HG03457 (cell line): Measurements from ENCODE around the gene PRKX.
"Not testable (repeated sequence)": the region's sequence is repeated elsewhere in the genome, so short reads cannot be mapped to it uniquely, and the experiment has no call there.

ENCODE experiments used
- ATAC-seq: cut with Tn5 transposase; IDR thresholded peaks from one replicate; pipeline ENCODE4 v1.9.1; 2021; ENCODE audit warnings: moderate number of reproducible peaks; ENCODE audit not compliant: unreplicated experiment

PRKX gene

DNA sequence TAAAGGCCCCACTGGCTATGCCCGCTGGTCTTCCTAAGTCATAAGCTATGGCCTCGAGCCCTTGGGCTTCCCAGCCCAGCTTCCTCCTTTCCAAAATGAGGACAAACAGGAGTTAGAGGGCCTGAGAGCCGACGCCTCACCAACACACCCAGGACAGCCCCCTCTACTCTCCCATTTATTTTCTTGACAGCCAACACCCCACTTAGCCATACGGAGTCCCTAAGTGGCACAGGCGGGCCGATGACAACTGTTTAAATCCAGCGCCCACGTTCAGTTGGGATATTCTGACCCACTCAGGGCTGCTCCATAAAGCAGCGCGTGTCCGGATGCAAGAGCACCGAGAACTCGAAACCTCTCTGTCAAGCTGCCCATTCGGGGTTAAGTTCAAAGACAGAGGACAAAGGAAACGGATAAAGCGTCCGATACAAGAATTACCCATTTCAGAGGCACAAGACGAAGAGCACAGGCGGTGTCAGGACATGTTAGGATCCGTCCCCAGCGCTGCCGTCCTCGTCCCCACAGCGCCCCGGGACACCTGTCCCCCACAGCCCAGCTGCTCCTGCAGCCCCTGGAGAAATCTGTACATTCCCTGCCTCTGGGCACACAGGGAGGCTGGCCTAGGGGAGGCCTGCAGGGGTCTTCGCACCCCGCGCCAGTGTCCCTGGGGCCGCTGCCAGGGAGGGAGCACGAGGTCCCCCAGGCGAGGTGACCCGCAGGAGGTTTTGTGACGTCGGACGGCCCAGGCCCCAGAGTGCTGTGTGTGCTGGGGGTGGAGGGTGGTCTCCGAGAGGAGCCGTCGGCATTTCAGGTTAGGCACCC is 1.2 kb downstream of the PRKX start:
- no peak for ATAC-seq

DNA sequence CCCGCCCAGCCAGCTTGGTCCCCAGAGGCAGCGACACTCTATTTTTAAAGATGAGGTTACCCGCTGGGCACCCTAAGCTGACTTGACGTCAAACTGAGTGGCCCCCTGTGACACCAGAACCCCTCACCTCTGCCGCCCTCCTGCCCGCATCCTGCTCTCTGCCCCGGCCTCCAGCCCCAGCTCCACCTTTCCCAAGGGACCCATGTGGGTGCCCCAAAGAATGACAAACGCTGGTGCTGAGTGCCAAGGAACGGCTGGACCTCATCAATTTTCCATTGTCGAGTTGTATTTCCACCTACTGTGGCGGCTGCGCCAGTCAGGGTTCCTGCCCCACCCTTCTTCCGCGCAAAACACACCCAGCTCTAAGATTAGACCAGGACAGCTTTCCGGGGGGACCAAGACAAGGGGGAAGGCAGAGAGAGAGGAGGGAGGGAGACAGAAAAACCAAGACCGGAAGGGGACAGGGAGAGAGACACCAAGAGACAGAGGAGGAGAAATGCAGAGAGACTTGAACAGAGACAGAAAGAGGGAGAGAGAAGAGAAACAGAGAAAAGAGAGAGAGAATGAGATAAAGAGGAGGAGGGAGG is 2.0 kb downstream of the PRKX start:
- no peak for ATAC-seq

- ATAC-seq: not testable (repeated sequence)
Measured at GRCh38 chrX:3707673-3708274, 5.7 kb downstream of the PRKX start.

- ATAC-seq: no peak
Measured at GRCh38 chrX:3706481-3706880, 7.0 kb downstream of the PRKX start.

DNA sequence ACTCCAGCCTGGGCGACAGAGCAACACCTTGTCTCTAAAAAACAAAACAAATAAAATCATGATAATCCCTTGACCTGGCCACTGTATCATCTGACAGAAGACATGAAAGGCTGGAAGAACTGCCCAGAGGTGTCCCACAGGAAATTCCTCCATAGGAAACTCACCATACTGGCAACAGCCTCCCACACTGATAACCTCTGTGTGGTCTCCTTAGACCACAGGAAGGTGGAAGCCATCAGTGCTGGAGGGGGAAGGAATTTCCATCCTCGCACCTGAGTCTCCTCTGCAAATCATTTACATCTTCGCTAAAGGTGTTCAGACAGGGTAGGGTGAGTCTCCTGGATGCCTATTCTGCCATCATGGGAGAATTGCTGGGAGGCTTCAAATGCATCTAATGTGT is 10.2 kb downstream of the PRKX start:
- ATAC-seq: not testable (repeated sequence)

DNA sequence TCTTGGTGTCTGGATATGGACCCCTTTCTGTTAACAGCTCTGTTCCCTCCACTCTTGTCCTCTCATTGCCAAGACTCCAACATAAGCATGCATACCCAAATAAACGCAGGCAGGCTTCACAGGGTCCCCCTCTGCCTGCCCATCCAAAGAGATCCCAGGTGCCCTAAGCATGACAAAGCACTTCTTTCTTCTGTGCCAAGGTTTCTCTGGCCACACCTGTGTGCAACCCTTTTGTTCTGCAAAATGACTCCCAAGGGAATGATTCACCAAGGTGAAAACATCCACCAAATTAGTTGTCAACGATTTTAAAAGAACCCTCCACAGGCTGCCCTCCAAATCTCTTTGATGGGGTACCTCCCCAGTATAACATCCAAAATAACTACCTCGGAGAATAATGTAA is 11.4 kb downstream of the PRKX start:
- ATAC-seq: not testable (repeated sequence)

DNA sequence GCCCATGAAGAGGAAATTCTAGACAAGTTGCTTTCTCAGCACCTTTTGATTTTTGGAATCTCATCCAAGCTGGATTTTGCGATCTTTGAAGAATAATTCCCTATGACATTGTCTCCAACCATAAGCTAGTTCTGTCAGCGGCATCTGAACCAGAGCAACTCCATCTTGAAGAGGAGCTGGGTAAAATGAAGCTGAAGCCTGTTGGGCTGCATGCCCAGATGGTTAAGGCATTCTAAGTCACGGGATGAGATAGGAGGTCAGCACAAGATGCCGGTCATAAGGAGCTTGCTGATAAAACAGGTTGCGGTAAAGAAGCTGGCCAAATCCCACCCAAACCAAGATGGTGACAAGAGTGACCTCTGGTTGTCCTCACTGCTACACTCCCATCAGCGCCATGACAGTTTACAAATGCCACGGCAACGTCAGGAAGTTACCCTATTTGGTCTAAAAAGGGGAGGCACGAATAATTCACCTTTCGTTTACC is 12.0 kb downstream of the PRKX start:
- ATAC-seq: not testable (repeated sequence)

- no peak for ATAC-seq
Measured at GRCh38 chrX:3699821-3700381, 13.5 kb downstream of the PRKX start.

DNA sequence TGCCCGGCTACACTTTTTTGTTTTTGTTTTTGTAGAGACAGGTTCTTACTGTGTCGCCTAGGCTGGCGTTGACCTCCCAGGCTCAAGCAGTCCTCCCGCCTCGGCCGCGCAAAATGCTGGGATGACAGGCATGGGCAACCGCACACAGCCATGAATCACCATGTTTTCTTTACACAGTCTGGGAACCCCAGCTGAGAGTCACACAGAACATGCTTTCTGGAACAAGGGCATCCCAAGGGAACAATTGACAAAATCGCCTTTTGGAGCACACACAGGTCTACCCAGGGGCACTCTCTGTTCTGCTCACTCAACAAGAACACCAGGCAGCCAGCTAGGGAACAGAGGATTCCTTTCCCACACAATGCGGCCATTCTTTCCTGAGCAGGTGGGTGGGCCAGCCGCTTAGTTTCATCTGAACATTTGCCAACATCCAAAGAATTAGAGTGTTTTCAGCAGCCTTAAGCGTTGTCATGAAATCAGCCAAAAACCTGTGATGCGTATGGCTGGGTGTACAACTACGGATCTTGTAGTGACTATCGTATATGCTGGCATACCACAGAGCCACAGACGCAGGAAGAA is 15.7 kb downstream of the PRKX start:
- no peak for ATAC-seq

DNA sequence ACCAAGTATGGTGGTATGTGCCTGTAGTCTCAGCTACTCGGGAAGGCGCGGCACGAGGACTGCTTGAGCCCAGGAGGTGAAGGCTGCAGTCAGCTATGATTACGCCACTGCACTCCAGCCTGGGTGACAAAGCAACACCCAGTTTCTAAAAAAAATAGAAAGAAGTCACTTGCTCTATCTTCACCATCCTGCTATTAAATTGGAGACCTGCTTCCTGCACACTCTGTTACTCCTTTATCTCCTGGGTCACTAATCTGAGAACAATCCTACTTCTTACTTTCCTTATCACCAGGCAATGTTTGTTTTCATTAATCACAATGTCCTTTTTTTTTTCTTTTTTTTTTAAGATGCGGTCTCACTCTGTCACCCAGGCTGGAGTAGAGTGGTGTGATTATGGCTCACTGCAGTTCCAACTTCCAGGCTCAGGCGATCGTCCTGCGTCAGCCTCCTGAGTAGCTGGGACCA is 16.2 kb downstream of the PRKX start:
- no peak for ATAC-seq

GRCh38 chrX:3695536-3695935 is 17.9 kb downstream of the PRKX start:
- no peak for ATAC-seq

DNA sequence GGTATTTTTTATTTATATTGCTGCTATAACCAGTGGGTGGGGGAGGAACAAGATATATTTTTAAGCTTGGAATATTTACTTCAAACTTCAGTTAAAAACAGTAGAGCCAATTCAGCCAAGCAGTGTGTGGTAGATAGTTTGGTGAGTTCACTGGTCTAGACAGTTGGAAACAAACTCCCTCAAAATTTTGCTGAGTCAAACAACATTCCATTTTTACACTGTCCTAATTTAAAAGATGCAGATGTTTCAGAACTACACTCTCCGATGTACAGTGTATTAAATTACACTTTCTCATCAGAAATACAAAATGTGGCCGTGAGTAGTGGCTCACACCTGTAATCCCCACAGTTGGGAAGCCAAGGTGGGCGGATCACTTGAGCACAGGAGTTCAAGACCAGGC is 23.3 kb downstream of the PRKX start:
- ATAC-seq: no peak

- ATAC-seq: not testable (repeated sequence)
Measured at GRCh38 chrX:3683236-3683635, 30.2 kb downstream of the PRKX start.

- ATAC-seq: no peak
Measured at GRCh38 chrX:3680459-3680858, 33.0 kb downstream of the PRKX start.

DNA sequence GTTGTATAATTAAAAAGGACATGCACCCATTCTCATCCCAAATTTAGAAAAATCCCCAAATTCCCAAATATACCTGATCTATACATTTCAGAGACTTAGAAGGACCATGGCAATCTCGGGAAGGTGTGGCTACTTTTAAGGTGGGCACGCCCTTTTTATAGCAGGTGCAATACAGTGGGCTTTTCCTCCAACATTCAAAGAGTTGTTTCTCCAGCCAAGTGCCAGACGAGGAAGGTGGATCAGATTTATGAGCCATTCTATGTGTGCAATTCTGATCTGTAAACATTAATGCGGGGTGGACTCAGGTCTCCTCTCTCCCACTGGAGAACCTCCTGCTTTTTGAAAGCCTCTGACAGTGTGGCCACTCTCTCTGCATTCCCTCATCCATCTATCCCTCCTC is 33.8 kb downstream of the PRKX start:
- ATAC-seq: no peak

- ATAC-seq: no peak
Measured at GRCh38 chrX:3678328-3678727, 35.1 kb downstream of the PRKX start.

DNA sequence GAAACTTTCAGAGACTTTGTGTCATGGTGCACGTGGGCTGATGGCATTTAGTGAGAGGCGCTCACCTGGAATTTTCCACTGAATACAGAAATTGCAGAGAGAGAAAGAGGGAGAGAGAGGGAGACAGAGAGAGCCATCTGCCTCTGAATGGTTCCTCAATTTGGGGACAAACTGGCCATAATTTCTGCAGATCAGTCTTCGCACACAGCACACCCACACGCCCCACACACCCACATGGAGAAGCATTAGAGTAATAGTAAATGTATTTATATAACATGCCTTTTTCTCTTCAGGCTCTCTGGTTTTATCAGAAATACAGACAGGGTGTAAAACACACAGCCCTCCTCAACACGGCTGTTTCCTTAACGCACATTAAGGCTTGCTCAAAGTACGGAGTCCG is 38.6 kb downstream of the PRKX start:
- ATAC-seq: no peak

GRCh38 chrX:3669841-3670475 is 43.5 kb downstream of the PRKX start:
- ATAC-seq: no peak

- ATAC-seq: no peak
Measured at GRCh38 chrX:3666975-3667374, 46.5 kb downstream of the PRKX start.

DNA sequence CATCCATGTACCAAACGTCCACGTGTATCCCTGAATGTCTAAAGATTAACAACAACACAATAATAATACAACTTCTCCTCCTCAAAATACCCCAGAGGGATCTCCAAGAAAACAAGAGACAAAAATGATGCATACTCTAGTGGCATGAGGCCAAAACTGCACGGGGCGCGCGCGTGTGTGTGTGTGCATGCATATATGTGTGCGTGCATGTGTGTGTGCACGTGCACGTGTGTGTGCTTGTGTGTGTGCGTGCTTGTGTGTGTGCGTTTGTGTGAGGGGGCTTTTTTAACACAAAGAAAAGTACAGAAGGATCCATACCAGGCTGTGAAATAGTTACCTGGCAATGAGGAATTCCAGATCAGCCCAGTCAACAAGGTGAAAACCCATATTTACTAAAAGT is 48.5 kb downstream of the PRKX start:
- no peak for ATAC-seq
